Measurements from ENCODE around the gene LEMD2. TPM values are rescaled to one million over a fixed set of nuclear protein-coding genes. Genes with fewer than 3 reads are reported as not detected.

LEMD2 gene
- total and polyA plus RNA-seq, 2 donors (not counting 3 experiments of a cell fraction or from before 2014, with no cell fraction given): 61.1 to 81.8 TPM

DNA sequence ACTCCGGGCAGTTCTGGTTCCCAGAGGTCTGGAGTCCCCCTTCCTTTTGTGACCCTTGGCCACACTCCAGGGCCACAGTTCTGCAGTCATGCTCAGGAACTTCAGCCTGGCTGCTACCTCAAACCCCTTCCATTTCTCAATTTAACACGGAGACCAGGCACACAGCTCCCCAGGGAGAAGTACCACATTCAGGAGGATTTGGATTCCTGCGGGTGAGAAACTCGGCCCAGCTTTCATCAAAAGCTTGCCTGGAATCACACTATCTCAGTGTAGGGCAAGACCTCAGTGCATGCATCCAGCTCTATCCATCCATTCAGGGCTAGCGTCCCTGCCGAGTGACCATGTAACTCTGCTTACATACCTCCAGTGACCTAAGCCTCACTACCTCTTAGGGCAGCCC, 25.4 kb downstream of the LEMD2 start:
- dilution Hi-C loops (cut with MboI; ENCODE audit: extremely low pct_ligation_motif_present, low sequenced_read_pairs): no loop called here
- ChIA-PET CTCF (interaction anchor here (1.1 to 2.2 kb wide), 3 partner anchors 18 to 264 kb away, joined by 3 to 9 read pairs (median 4); no protein-coding TSS in a partner anchor), POLR2A (no interaction called here)
- Histone ChIP-seq H3K4me1 (ENCODE audit: control insufficient read depth, extremely low read depth, insufficient read depth, low read length) (no peaks in the 10 kb centered on the region), H3K9ac (replicated peaks; ENCODE audit: extremely low read depth, insufficient read depth, low read length) (no peak overlapping the region), H3K36me3 (ENCODE audit: control insufficient read depth in 2 of 2, extremely low read depth in 1 of 2, insufficient read depth in 2 of 2, low read length in 2 of 2) (no peaks in the 10 kb centered on the region), H3K27me3 (ENCODE audit: control insufficient read depth in 2 of 2, insufficient read depth in 2 of 2, low read length in 2 of 2) (no peaks in the 10 kb centered on the region), H3K9me3 (replicated peaks; ENCODE audit: control insufficient read depth, insufficient read depth, low read length) (no peaks in the 10 kb centered on the region), H4K20me1 (replicated peaks; ENCODE audit: control insufficient read depth, extremely low read depth, insufficient read depth, low read length) (no peaks in the 10 kb centered on the region), H3K4me3 (replicated peaks in 1 of 3; ENCODE audit: insufficient read depth in 1 of 3, low read depth in 1 of 3, low read length in 3 of 3) (no peak overlapping the region), H3K9me1 (replicated peaks; ENCODE audit: control insufficient read depth, extremely low read depth, insufficient read depth, low read length) (no peaks in the 10 kb centered on the region), H3K79me2 (ENCODE audit: control insufficient read depth, insufficient read depth, low read length) (no peaks in the 10 kb centered on the region), H2AFZ (ENCODE audit: low read depth, low read length) (no peak overlapping the region), H3K4me2 (ENCODE audit: insufficient read depth, low read length) (no peak overlapping the region), H3K27ac (ENCODE audit: insufficient read depth, low read depth, low read length) (no peak overlapping the region)
- FAIRE-seq (no peak), DNase-seq (ENCODE audit: low read depth, low spot score) (no peak)
- intact Hi-C loops (cut with micrococcal nuclease): no loop called here
- TF ChIP-seq JUN (IDR thresholded peaks at IDR 0.05; ENCODE audit: borderline replicate concordance, insufficient read depth, insufficient read length, low read depth) (no peak), EZH2 (IDR thresholded peaks at IDR 0.05; ENCODE audit: borderline replicate concordance, low read depth, low read length, severe bottlenecking) (no peak), GATA2 (IDR thresholded peaks at IDR 0.05; ENCODE audit: insufficient read depth, insufficient read length, low read depth, low read length) (no peak), POLR2AphosphoS5 (IDR thresholded peaks at IDR 0.05; ENCODE audit: insufficient read depth, low read depth, low read length) (no peak), MYC (IDR thresholded peaks at IDR 0.05; ENCODE audit: low read depth, low read length) (no peak), POLR2A (IDR thresholded peaks at IDR 0.05; ENCODE audit: low read depth, low read length) (no peak)
- TF ChIP-seq, protein P1, sequence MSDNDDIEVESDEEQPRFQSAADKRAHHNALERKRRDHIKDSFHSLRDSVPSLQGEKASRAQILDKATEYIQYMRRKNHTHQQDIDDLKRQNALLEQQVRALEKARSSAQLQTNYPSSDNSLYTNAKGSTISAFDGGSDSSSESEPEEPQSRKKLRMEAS (IDR thresholded peaks at IDR 0.05; ENCODE audit: insufficient read depth, insufficient read length): no peak
- no TSS peak for BruUV-seq (replicated peaks)

DNA sequence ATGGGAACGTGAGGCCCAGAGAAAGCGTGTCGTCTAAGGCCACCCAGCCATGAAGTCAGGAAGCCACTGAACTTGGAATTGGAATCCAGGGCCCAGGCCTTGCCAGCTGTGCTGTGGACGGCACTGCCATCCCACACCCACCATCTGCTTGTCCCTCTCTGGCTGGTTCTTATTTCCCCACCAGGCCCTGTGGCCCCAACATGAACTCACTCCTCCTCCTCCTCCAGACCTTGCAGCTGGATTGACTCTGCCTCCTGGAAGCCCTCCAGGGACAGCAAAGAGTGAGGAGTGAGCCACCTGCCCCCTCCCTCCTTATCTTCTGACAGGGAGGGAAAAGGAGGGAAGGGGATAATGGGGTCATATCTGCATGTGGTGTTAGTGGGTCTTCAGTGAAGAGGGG, 26.2 kb downstream of the LEMD2 start:
- TF ChIP-seq JUN (IDR thresholded peaks at IDR 0.05; ENCODE audit: borderline replicate concordance, insufficient read depth, insufficient read length, low read depth): no peak
- no peak for TF ChIP-seq GATA2 (IDR thresholded peaks at IDR 0.05; ENCODE audit: insufficient read depth, insufficient read length, low read depth, low read length)
- TF ChIP-seq POLR2A (IDR thresholded peaks at IDR 0.05; ENCODE audit: low read depth, low read length): no peak
- no peak for TF ChIP-seq POLR2AphosphoS5 (IDR thresholded peaks at IDR 0.05; ENCODE audit: insufficient read depth, low read depth, low read length)
- TF ChIP-seq FOS (IDR thresholded peaks at IDR 0.05; ENCODE audit: borderline replicate concordance, insufficient read depth, low read length): no peak
- TF ChIP-seq MYC (IDR thresholded peaks at IDR 0.05; ENCODE audit: low read depth, low read length): no peak
- TF ChIP-seq, protein P2, sequence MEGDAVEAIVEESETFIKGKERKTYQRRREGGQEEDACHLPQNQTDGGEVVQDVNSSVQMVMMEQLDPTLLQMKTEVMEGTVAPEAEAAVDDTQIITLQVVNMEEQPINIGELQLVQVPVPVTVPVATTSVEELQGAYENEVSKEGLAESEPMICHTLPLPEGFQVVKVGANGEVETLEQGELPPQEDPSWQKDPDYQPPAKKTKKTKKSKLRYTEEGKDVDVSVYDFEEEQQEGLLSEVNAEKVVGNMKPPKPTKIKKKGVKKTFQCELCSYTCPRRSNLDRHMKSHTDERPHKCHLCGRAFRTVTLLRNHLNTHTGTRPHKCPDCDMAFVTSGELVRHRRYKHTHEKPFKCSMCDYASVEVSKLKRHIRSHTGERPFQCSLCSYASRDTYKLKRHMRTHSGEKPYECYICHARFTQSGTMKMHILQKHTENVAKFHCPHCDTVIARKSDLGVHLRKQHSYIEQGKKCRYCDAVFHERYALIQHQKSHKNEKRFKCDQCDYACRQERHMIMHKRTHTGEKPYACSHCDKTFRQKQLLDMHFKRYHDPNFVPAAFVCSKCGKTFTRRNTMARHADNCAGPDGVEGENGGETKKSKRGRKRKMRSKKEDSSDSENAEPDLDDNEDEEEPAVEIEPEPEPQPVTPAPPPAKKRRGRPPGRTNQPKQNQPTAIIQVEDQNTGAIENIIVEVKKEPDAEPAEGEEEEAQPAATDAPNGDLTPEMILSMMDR (IDR thresholded peaks at IDR 0.05; ENCODE audit: extremely low read depth in 1 of 2, insufficient read depth in 1 of 2, low read depth in 1 of 2, low read length in 2 of 2): no peak
- TF ChIP-seq, protein P1 (IDR thresholded peaks at IDR 0.05; ENCODE audit: insufficient read depth, insufficient read length): no peak
- no peak for TF ChIP-seq EZH2 (IDR thresholded peaks at IDR 0.05; ENCODE audit: borderline replicate concordance, low read depth, low read length, severe bottlenecking)
- Histone ChIP-seq H3K4me1 (ENCODE audit: control insufficient read depth, extremely low read depth, insufficient read depth, low read length) (no peaks in the 10 kb centered on the region), H3K9me3 (replicated peaks; ENCODE audit: control insufficient read depth, insufficient read depth, low read length) (no peaks in the 10 kb centered on the region), H4K20me1 (replicated peaks; ENCODE audit: control insufficient read depth, extremely low read depth, insufficient read depth, low read length) (no peaks in the 10 kb centered on the region), H2AFZ (ENCODE audit: low read depth, low read length) (no peak overlapping the region), H3K9me1 (replicated peaks; ENCODE audit: control insufficient read depth, extremely low read depth, insufficient read depth, low read length) (no peaks in the 10 kb centered on the region), H3K4me2 (ENCODE audit: insufficient read depth, low read length) (no peak overlapping the region), H3K27me3 (ENCODE audit: control insufficient read depth in 2 of 2, insufficient read depth in 2 of 2, low read length in 2 of 2) (no peaks in the 10 kb centered on the region), H3K27ac (ENCODE audit: insufficient read depth, low read depth, low read length) (no peak overlapping the region), H3K9ac (replicated peaks; ENCODE audit: extremely low read depth, insufficient read depth, low read length) (no peak overlapping the region), H3K4me3 (replicated peaks in 1 of 3; ENCODE audit: insufficient read depth in 1 of 3, low read depth in 1 of 3, low read length in 3 of 3) (no peak overlapping the region), H3K79me2 (ENCODE audit: control insufficient read depth, insufficient read depth, low read length) (no peaks in the 10 kb centered on the region), H3K36me3 (ENCODE audit: control insufficient read depth in 2 of 2, extremely low read depth in 1 of 2, insufficient read depth in 2 of 2, low read length in 2 of 2) (no peaks in the 10 kb centered on the region)
- DNase-seq (ENCODE audit: low read depth, low spot score): no peak
- ChIA-PET CTCF (interaction anchor here (0.8 to 2.2 kb wide), 3 partner anchors 51 to 265 kb away, joined by 4 to 9 read pairs (median 4); partner anchors contain the start of gene UQCC2), POLR2A (no interaction called here)
- dilution Hi-C loops (cut with MboI; ENCODE audit: extremely low pct_ligation_motif_present, low sequenced_read_pairs) (no loop called here), intact Hi-C loops (cut with micrococcal nuclease) (no loop called here)
- BruUV-seq (replicated peaks): no TSS peak
- FAIRE-seq: no peak
